ENCODE data around the gene KIFC1. TPM values are rescaled to one million over a fixed set of nuclear protein-coding genes. Genes with fewer than 3 reads are reported as not detected.

KIFC1 gene
- total and polyA plus RNA-seq, 2 donors from 2014 or later: 2.3 TPM; not detected in 1

- no peaks in the 10 kb centered on the region for H3K36me3 ChIP-seq (ENCODE audit: control insufficient read depth in 2 of 3, insufficient read depth in 3 of 3, low read length in 3 of 3)
- TF ChIP-seq CTCF (IDR thresholded peaks at IDR 0.05; ENCODE audit: borderline replicate concordance, extremely low read depth, insufficient read depth): no peak
- H3K9ac ChIP-seq (ENCODE audit: low read length in 3 of 3): no peak overlapping the region
- no peak for DNase-seq
- no peak overlapping the region for H3K4me3 ChIP-seq (ENCODE audit: low read length in 3 of 3)
- peaks cover 6 to 12% (median 10%) of the 10 kb centered on the region in 3 donors for H3K4me1 ChIP-seq (ENCODE audit: control insufficient read depth in 2 of 3, insufficient read depth in 2 of 3, low read depth in 1 of 3, low read length in 3 of 3)
- H3K27me3 ChIP-seq (ENCODE audit: control insufficient read depth, insufficient read depth, low read length): no peaks in the 10 kb centered on the region
- intact Hi-C loops (cut with DNase I): no loop called here
- no peak for FAIRE-seq
- H3K27ac ChIP-seq (ENCODE audit: low read depth in 2 of 2, low read length in 2 of 2): no peak overlapping the region
- H3K9me3 ChIP-seq (ENCODE audit: control insufficient read depth in 2 of 3, insufficient read depth in 1 of 3, low read length in 3 of 3): no peaks in the 10 kb centered on the region
Measured at GRCh38 chr6:33390173-33390572, 1.4 kb upstream of the KIFC1 start.

- FAIRE-seq (no peak), DNase-seq (no peak)
- Histone ChIP-seq H3K27me3 (ENCODE audit: control insufficient read depth, insufficient read depth, low read length) (no peaks in the 10 kb centered on the region), H3K4me1 (ENCODE audit: control insufficient read depth in 2 of 3, insufficient read depth in 2 of 3, low read depth in 1 of 3, low read length in 3 of 3) (peaks cover 6 to 12% (median 10%) of the 10 kb centered on the region in 3 donors), H3K4me3 (ENCODE audit: low read length in 3 of 3) (peak overlapping the region; percentile 23 to 30 (median 23)), H3K9me3 (ENCODE audit: control insufficient read depth in 2 of 3, insufficient read depth in 1 of 3, low read length in 3 of 3) (no peaks in the 10 kb centered on the region), H3K9ac (ENCODE audit: low read length in 3 of 3) (peak overlapping the region in 2 of 3 donors; percentile 14 to 43), H3K27ac (ENCODE audit: low read depth in 2 of 2, low read length in 2 of 2) (peak overlapping the region; percentile 81 to 97), H3K36me3 (ENCODE audit: control insufficient read depth in 2 of 3, insufficient read depth in 3 of 3, low read length in 3 of 3) (no peaks in the 10 kb centered on the region)
- intact Hi-C loops (cut with DNase I): no loop called here
- no peak for TF ChIP-seq CTCF (IDR thresholded peaks at IDR 0.05; ENCODE audit: borderline replicate concordance, extremely low read depth, insufficient read depth)
Measured at GRCh38 chr6:33390767-33391277, 801 bp upstream of the KIFC1 start.

GRCh38 chr6:33391922-33392594, 435 bp downstream of the KIFC1 start:
- Histone ChIP-seq H3K4me1 (ENCODE audit: control insufficient read depth in 2 of 3, insufficient read depth in 2 of 3, low read depth in 1 of 3, low read length in 3 of 3) (peaks cover 6 to 12% (median 10%) of the 10 kb centered on the region in 3 donors), H3K27ac (ENCODE audit: low read depth in 2 of 2, low read length in 2 of 2) (peak overlapping the region in 1 of 2 donors; percentile 40)

More at GRCh38 chr6:33391922-33392594, 435 bp downstream of the KIFC1 start:
- Histone ChIP-seq H3K36me3 (ENCODE audit: control insufficient read depth in 2 of 3, insufficient read depth in 3 of 3, low read length in 3 of 3) (no peaks in the 10 kb centered on the region), H3K9me3 (ENCODE audit: control insufficient read depth in 2 of 3, insufficient read depth in 1 of 3, low read length in 3 of 3) (no peaks in the 10 kb centered on the region), H3K4me3 (ENCODE audit: low read length in 3 of 3) (peak overlapping the region; percentile 59 to 63 (median 60)), H3K9ac (ENCODE audit: low read length in 3 of 3) (peak overlapping the region; percentile 54 to 58 (median 55)), H3K27me3 (ENCODE audit: control insufficient read depth, insufficient read depth, low read length) (no peaks in the 10 kb centered on the region)
- DNase-seq (peak in 2 of 5 donors; percentile 27 to 47), FAIRE-seq (no peak)
- intact Hi-C loops (cut with DNase I): no loop called here
- TF ChIP-seq CTCF (IDR thresholded peaks at IDR 0.05; ENCODE audit: borderline replicate concordance, extremely low read depth, insufficient read depth): no peak
